MM.1S (cell line): ENCODE results near the gene SLIT3.

Experiments used
- EZH2 ChIP-seq: fragments of 300-600 bp; sonication (generic); optimal IDR thresholded peaks from 2 replicates; pipeline ENCODE3; 2017; ENCODE audit warnings: low read depth, mild to moderate bottlenecking, antibody characterized with exemption, low read length, mixed read lengths
- EZH2phosphoT487 ChIP-seq: fragments of 300-600 bp; sonication (generic); IDR thresholded peaks from 2 replicates; pipeline ENCODE4 v1.6.1; 2018; ENCODE audit warnings: antibody characterized with exemption, low read length
- TF ChIP-seq, protein P1 (sequence below): fragments of 300-600 bp; sonication (generic); IDR thresholded peaks from 2 replicates; pipeline ENCODE4 v1.5.1; 2016; ENCODE audit warnings: antibody characterized with exemption, low read length, mixed read lengths

DNA sequence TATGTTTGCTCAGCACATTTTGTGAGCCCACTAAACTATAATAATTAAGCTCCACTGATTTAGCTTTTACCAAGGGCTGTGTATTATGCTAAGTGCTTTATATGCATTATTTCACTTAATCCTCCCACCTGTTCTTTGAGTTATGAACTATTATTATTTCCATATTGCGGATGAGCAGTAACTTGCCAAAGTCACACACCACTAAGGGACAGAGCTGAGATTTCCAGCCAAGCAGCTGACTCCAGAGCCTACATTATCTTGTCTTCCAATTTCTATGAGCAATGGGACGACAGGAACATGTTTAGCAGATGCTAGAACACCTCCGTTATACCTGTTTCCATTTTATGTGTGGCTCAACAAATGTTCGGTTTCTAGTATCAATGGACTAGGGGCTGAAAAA is 484.3 kb downstream of the SLIT3 start:
- TF ChIP-seq, protein P1, sequence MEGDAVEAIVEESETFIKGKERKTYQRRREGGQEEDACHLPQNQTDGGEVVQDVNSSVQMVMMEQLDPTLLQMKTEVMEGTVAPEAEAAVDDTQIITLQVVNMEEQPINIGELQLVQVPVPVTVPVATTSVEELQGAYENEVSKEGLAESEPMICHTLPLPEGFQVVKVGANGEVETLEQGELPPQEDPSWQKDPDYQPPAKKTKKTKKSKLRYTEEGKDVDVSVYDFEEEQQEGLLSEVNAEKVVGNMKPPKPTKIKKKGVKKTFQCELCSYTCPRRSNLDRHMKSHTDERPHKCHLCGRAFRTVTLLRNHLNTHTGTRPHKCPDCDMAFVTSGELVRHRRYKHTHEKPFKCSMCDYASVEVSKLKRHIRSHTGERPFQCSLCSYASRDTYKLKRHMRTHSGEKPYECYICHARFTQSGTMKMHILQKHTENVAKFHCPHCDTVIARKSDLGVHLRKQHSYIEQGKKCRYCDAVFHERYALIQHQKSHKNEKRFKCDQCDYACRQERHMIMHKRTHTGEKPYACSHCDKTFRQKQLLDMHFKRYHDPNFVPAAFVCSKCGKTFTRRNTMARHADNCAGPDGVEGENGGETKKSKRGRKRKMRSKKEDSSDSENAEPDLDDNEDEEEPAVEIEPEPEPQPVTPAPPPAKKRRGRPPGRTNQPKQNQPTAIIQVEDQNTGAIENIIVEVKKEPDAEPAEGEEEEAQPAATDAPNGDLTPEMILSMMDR = no peak
- TF ChIP-seq EZH2 = no peak
- TF ChIP-seq EZH2phosphoT487 = no peak
